H9 (cell line): ENCODE data around the gene MEF2A. TPM values are rescaled to one million over a fixed set of nuclear protein-coding genes. Genes with fewer than 3 reads are reported as not detected.

ENCODE experiments used
- DNase-seq: peaks from one replicate; pipeline ENCODE4 v3.0.0-alpha.2; 2017
- H2AFZ ChIP-seq: one replicate; pipeline ENCODE4 v1.6.1; 2013; ENCODE audit warnings: mild to moderate bottlenecking, low read length, control low read depth, moderate library complexity
- H2AK5ac ChIP-seq: 2 replicates; pipeline ENCODE4 v1.6.1; 2013; ENCODE audit warnings: low read length, control low read depth, mixed read lengths; ENCODE audit not compliant: insufficient read length
- H2BK120ac ChIP-seq: one replicate; pipeline ENCODE4 v1.6.1; 2013; ENCODE audit warnings: low read depth, mild to moderate bottlenecking, low read length, control low read depth, inconsistent platforms; ENCODE audit not compliant: poor library complexity, severe bottlenecking
- H2BK12ac ChIP-seq: 2 replicates; pipeline ENCODE4 v1.6.1; 2013; ENCODE audit warnings: low read length, control low read depth, mixed read lengths, low read depth; ENCODE audit not compliant: insufficient read length
- H2BK15ac ChIP-seq: 2 replicates; pipeline ENCODE4 v1.6.1; 2013; ENCODE audit warnings: low read depth, low read length, control low read depth
- H2BK20ac ChIP-seq: one replicate; pipeline ENCODE4 v1.6.1; 2013; ENCODE audit warnings: low read depth, mild to moderate bottlenecking, low read length, control low read depth, inconsistent platforms; ENCODE audit not compliant: poor library complexity, severe bottlenecking
- H2BK5ac ChIP-seq: 2 replicates; pipeline ENCODE4 v1.6.1; 2013; ENCODE audit warnings: low read length, control low read depth, mixed read lengths; ENCODE audit not compliant: insufficient read length
- H3K14ac ChIP-seq: 2 replicates; pipeline ENCODE4 v1.6.1; 2013; ENCODE audit warnings: low read length, control low read depth; ENCODE audit not compliant: insufficient read depth
- H3K18ac ChIP-seq: 2 replicates; pipeline ENCODE4 v1.6.1; 2013; ENCODE audit warnings: low read depth, mild to moderate bottlenecking, mixed read lengths, low read length, control low read depth; ENCODE audit not compliant: insufficient read length
- H3K23ac ChIP-seq: 2 replicates; pipeline ENCODE4 v1.6.1; 2013; ENCODE audit warnings: low read length, control low read depth, mixed read lengths, low read depth; ENCODE audit not compliant: insufficient read length
- H3K23me2 ChIP-seq: 2 replicates; pipeline ENCODE4 v1.6.1; 2013; ENCODE audit warnings: low read depth, mild to moderate bottlenecking, mixed read lengths, low read length, control low read depth; ENCODE audit not compliant: insufficient read length, poor library complexity, severe bottlenecking
- H3K27ac ChIP-seq: 2 replicates; pipeline ENCODE4 v1.5.1; 2013; ENCODE audit warnings: low read length, control low read depth, mixed read lengths, low read depth; ENCODE audit not compliant: insufficient read length
- H3K27me3 ChIP-seq: 2 replicates; pipeline ENCODE4 v1.6.1; 2013; ENCODE audit warnings: low read length, control low read depth, inconsistent platforms; ENCODE audit not compliant: insufficient read depth
- H3K4ac ChIP-seq: 2 replicates; pipeline ENCODE4 v1.6.1; 2013; ENCODE audit warnings: low read depth, mild to moderate bottlenecking, control low read depth, inconsistent platforms, low read length, moderate library complexity
- H3K4me1 ChIP-seq: 2 replicates; pipeline ENCODE4 v1.6.1; 2013; ENCODE audit warnings: low read length, control low read depth, inconsistent platforms; ENCODE audit not compliant: insufficient read depth
- H3K4me2 ChIP-seq: 2 replicates; pipeline ENCODE4 v1.6.1; 2013; ENCODE audit warnings: low read length, control low read depth, mixed read lengths; ENCODE audit not compliant: insufficient read length, insufficient read depth
- H3K56ac ChIP-seq: 2 replicates; pipeline ENCODE4 v1.6.1; 2013; ENCODE audit warnings: low read depth, mild to moderate bottlenecking, mixed read lengths, low read length, control low read depth; ENCODE audit not compliant: insufficient read length
- H3K79me1 ChIP-seq: 2 replicates; pipeline ENCODE4 v1.6.1; 2013; ENCODE audit warnings: low read depth, mild to moderate bottlenecking, moderate library complexity, low read length, control low read depth, inconsistent platforms; ENCODE audit not compliant: insufficient read depth, poor library complexity, severe bottlenecking
- H3K79me2 ChIP-seq: 2 replicates; pipeline ENCODE4 v1.6.1; 2013; ENCODE audit warnings: low read length, control low read depth, inconsistent platforms; ENCODE audit not compliant: insufficient read depth
- H3K9ac ChIP-seq: 2 replicates; pipeline ENCODE4 v1.6.1; 2013; ENCODE audit warnings: low read length, control low read depth, mixed read lengths; ENCODE audit not compliant: insufficient read length; ENCODE audit errors: extremely low read depth
- H3K9me3 ChIP-seq: one replicate; pipeline ENCODE4 v1.6.1; 2013; ENCODE audit warnings: low read depth, low read length, inconsistent platforms; ENCODE audit not compliant: control insufficient read depth
- H3T11ph ChIP-seq: one replicate; pipeline ENCODE4 v1.6.1; 2013; ENCODE audit warnings: mild to moderate bottlenecking, low read length, control low read depth, inconsistent platforms
- H4K20me1 ChIP-seq: one replicate; pipeline ENCODE4 v1.6.1; 2013; ENCODE audit not compliant: control insufficient read depth, insufficient read length, insufficient read depth
- H4K5ac ChIP-seq: 2 replicates; pipeline ENCODE4 v1.6.1; 2013; ENCODE audit warnings: low read depth, mild to moderate bottlenecking, mixed read lengths, low read length, control low read depth; ENCODE audit not compliant: insufficient read length
- H4K8ac ChIP-seq: replicated peaks from 2 replicates; pipeline ENCODE4 v1.6.1; 2013; ENCODE audit warnings: low read length, control low read depth, mixed read lengths, low read depth; ENCODE audit not compliant: insufficient read length
- H4K91ac ChIP-seq: 2 replicates; pipeline ENCODE4 v1.6.1; 2013; ENCODE audit warnings: low read depth, mild to moderate bottlenecking, moderate library complexity, mixed read lengths, low read length, control low read depth; ENCODE audit not compliant: insufficient read length
- H3K27ac Mint-ChIP-seq, 3 experiments: 2 replicates in 2 of 3; 3 replicates in 1 of 3; pipeline ENCODE4 v1.8.0; 2020 to 2021; ENCODE audit warnings: mixed read lengths in 3 of 3, mild to moderate bottlenecking in 1 of 3, moderate library complexity in 1 of 3
- H3K27me3 Mint-ChIP-seq: 2 replicates; pipeline ENCODE4 v1.8.0; 2021; ENCODE audit warnings: low read depth, mild to moderate bottlenecking, moderate library complexity, mixed read lengths
- H3K36me3 Mint-ChIP-seq, 3 experiments: 2 replicates in 2 of 3; 3 replicates in 1 of 3; pipeline ENCODE4 v1.8.0; 2020 to 2021; ENCODE audit warnings: low read depth in 3 of 3, mixed read lengths in 3 of 3; ENCODE audit not compliant: insufficient read depth in 1 of 3
- H3K4me1 Mint-ChIP-seq, 2 experiments: 2 replicates each; pipeline ENCODE4 v1.8.0; 2020; ENCODE audit warnings: mixed read lengths in 2 of 2
- H3K4me3 Mint-ChIP-seq, 2 experiments: 2 replicates in 1 of 2; 3 replicates in 1 of 2; pipeline ENCODE4 v1.8.0; 2020 to 2021; ENCODE audit warnings: mild to moderate bottlenecking in 2 of 2, mixed read lengths in 2 of 2, moderate library complexity in 1 of 2
- H3K9me3 Mint-ChIP-seq, 2 experiments: 2 replicates in 1 of 2; 3 replicates in 1 of 2; pipeline ENCODE4 v1.8.0; 2020; ENCODE audit warnings: mild to moderate bottlenecking in 2 of 2, mixed read lengths in 2 of 2, moderate library complexity in 1 of 2
- CTCF ChIP-seq: fragments of 200-600 bp; sonication (generic); conservative IDR thresholded peaks from 3 replicates; pipeline ENCODE4 v1.8.0; 2021; ENCODE audit warnings: antibody characterized with exemption, mild to moderate bottlenecking
- WGBS: extraction: QIAGEN DNeasy Blood & Tissue Kit; methylation state at CpG from one replicate; pipeline ENCODE4 v1.1.7; 2013; ENCODE audit warnings: missing lambda C conversion rate, low lambda C conversion rate, mixed read lengths; ENCODE audit not compliant: insufficient read length; ENCODE audit errors: extremely low coverage; 5-methylcytosine and 5-hydroxymethylcytosine counted together
- total RNA-seq: library from RNA; stranded (reverse); gene quantifications from 2 replicates; pipeline ENCODE4 v1.2.1, GENCODE V29; 2021

MEF2A gene
- total RNA-seq, 1 experiment from 2014 or later = 20.7 TPM

DNA sequence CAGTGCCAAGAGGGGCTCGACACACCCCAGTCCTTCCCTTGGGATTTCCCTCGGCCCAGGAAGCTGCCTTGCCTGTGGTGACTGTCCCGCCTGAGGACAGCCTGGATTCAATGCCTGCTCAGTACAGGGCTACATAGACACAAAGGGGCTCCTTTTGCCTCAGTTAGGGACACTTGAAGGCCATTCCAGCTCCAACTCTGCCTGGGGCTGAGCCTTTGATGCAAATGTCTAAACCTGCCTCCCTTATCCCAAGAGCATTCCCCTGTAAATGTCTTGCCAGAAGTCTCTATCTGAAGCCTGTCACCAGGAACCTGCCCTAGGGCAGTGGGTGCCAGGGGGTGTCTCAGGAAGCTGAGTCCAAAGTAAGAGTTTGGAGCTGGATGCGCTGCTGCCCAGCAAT is 186.8 kb downstream of the MEF2A start:
- no peak for DNase-seq
- Histone ChIP-seq H2AFZ (no peak overlapping the region), H2BK12ac (no peak overlapping the region), H3K27ac (no peak overlapping the region), H4K20me1 (no peaks in the 10 kb centered on the region), H3K56ac (no peak overlapping the region), H3K79me1 (no peaks in the 10 kb centered on the region), H3K4me2 (no peak overlapping the region), H3K23ac (no peak overlapping the region), H3K14ac (no peak overlapping the region), H3K9me3 (no peaks in the 10 kb centered on the region), H2BK5ac (no peak overlapping the region), H3K79me2 (no peaks in the 10 kb centered on the region), H2AK5ac (no peak overlapping the region), H4K5ac (no peak overlapping the region), H4K91ac (no peak overlapping the region), H3K4me1 (no peaks in the 10 kb centered on the region; the same call in 1 of the 2 replicates), H2BK15ac (no peak overlapping the region), H3K9ac (no peak overlapping the region), H3K23me2 (no peaks in the 10 kb centered on the region), H2BK20ac (no peak overlapping the region), H3T11ph (no peak overlapping the region), H3K27me3 (no peaks in the 10 kb centered on the region), H3K4ac (no peak overlapping the region), H3K18ac (no peak overlapping the region), H2BK120ac (no peak overlapping the region), H4K8ac (no peak overlapping the region)
- Mint-ChIP-seq H3K27ac (no peak overlapping the region), H3K4me3 (no peak overlapping the region), H3K27me3 (peaks cover 22% of the 10 kb centered on the region), H3K9me3 (no peaks in the 10 kb centered on the region), H3K4me1 (peaks cover 4 to 5% of the 10 kb centered on the region in 2 experiments; a peak in 3 of 4 replicates), H3K36me3 (no peaks in the 10 kb centered on the region)
- TF ChIP-seq CTCF = no peak
- no CpG with 5 or more reads among the region's 4 CpGs for WGBS
